Breast epithelium (tissue), 3 donors: ENCODE data around the gene DYNC2LI1.

Experiments used
- CTCF ChIP-seq, 3 donors: fragments of 450-650 bp; IDR thresholded peaks; one replicate each; pipeline ENCODE4 v1.5.1; 2016 to 2017; ENCODE audit warnings: antibody characterized with exemption in 3 of 3, mild to moderate bottlenecking in 3 of 3, moderate library complexity in 3 of 3
- POLR2A ChIP-seq: fragments of 450-650 bp; IDR thresholded peaks from one replicate; pipeline ENCODE4 v1.6.1; 2016; ENCODE audit warnings: antibody characterized with exemption, mild to moderate bottlenecking, moderate library complexity

- TF ChIP-seq CTCF (IDR thresholded peaks at IDR 0.05) (no peak), POLR2A (no peak)
Observed at GRCh38 chr2:43737097-43737854, 36.6 kb upstream of the DYNC2LI1 start.
